ENCODE data around the gene LPP. TPM values are rescaled to one million over a fixed set of nuclear protein-coding genes. Genes with fewer than 3 reads are reported as not detected.

LPP gene
- total RNA-seq, 1 donor from 2014 or later: 222 TPM

- no peak overlapping the region for H2AFZ ChIP-seq (ENCODE audit: low read depth, low read length)
- H3K4me1 ChIP-seq (ENCODE audit: insufficient read depth, low read length): peaks cover 9% of the 10 kb centered on the region
- no peak for DNase-seq (ENCODE audit: low read depth)
- TF ChIP-seq EZH2 (IDR thresholded peaks at IDR 0.05; ENCODE audit: insufficient read depth, low read length): no peak
- TF ChIP-seq, protein P1, sequence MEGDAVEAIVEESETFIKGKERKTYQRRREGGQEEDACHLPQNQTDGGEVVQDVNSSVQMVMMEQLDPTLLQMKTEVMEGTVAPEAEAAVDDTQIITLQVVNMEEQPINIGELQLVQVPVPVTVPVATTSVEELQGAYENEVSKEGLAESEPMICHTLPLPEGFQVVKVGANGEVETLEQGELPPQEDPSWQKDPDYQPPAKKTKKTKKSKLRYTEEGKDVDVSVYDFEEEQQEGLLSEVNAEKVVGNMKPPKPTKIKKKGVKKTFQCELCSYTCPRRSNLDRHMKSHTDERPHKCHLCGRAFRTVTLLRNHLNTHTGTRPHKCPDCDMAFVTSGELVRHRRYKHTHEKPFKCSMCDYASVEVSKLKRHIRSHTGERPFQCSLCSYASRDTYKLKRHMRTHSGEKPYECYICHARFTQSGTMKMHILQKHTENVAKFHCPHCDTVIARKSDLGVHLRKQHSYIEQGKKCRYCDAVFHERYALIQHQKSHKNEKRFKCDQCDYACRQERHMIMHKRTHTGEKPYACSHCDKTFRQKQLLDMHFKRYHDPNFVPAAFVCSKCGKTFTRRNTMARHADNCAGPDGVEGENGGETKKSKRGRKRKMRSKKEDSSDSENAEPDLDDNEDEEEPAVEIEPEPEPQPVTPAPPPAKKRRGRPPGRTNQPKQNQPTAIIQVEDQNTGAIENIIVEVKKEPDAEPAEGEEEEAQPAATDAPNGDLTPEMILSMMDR (IDR thresholded peaks at IDR 0.05; ENCODE audit: insufficient read depth, low read depth, low read length): no peak
- no peak overlapping the region for H3K4me2 ChIP-seq (ENCODE audit: low read length)
- no peaks in the 10 kb centered on the region for H3K36me3 ChIP-seq (ENCODE audit: insufficient read depth, low read length)
- Mint-ChIP-seq H3K4me3 (ENCODE audit: unreplicated experiment) (no peak overlapping the region), H3K4me1 (ENCODE audit: low read depth, unreplicated experiment) (peaks cover 14% of the 10 kb centered on the region), H3K27me3 (ENCODE audit: low read depth, unreplicated experiment) (no peaks in the 10 kb centered on the region), H3K36me3 (ENCODE audit: low read depth, unreplicated experiment) (peaks cover 17% of the 10 kb centered on the region), H3K27ac (ENCODE audit: unreplicated experiment) (no peak overlapping the region), H3K9me3 (ENCODE audit: unreplicated experiment) (no peaks in the 10 kb centered on the region)
- no peaks in the 10 kb centered on the region for H3K27me3 ChIP-seq (ENCODE audit: insufficient read depth, low read length)
- H3K9me3 ChIP-seq (ENCODE audit: insufficient read depth, low read depth, low read length): no peaks in the 10 kb centered on the region
- peaks cover 33% of the 10 kb centered on the region for H4K20me1 ChIP-seq (ENCODE audit: insufficient read depth, low read length)
- H3K4me3 ChIP-seq (ENCODE audit: insufficient read depth, low read depth, low read length): no peak overlapping the region
- H3K9ac ChIP-seq (ENCODE audit: low read length): no peak overlapping the region
- FAIRE-seq: no peak
- H3K79me2 ChIP-seq (ENCODE audit: insufficient read depth, low read length): peaks cover 62% of the 10 kb centered on the region
- H3K27ac ChIP-seq (ENCODE audit: low read depth, low read length): no peak overlapping the region
Observed at GRCh38 chr3:188542196-188542595, 388.2 kb downstream of the LPP start.

GRCh38 chr3:188544012-188544411 lies 390.1 kb downstream of the LPP start:
- Histone ChIP-seq H3K9ac (ENCODE audit: low read length) (no peak overlapping the region), H2AFZ (ENCODE audit: low read depth, low read length) (no peak overlapping the region), H3K9me3 (ENCODE audit: insufficient read depth, low read depth, low read length) (no peaks in the 10 kb centered on the region), H3K4me3 (ENCODE audit: insufficient read depth, low read depth, low read length) (no peak overlapping the region), H4K20me1 (ENCODE audit: insufficient read depth, low read length) (peaks cover 33% of the 10 kb centered on the region), H3K79me2 (ENCODE audit: insufficient read depth, low read length) (peaks cover 69% of the 10 kb centered on the region), H3K36me3 (ENCODE audit: insufficient read depth, low read length) (peaks cover 5% of the 10 kb centered on the region), H3K4me1 (ENCODE audit: insufficient read depth, low read length) (peaks cover 12% of the 10 kb centered on the region), H3K27ac (ENCODE audit: low read depth, low read length) (no peak overlapping the region), H3K4me2 (ENCODE audit: low read length) (no peak overlapping the region), H3K27me3 (ENCODE audit: insufficient read depth, low read length) (no peaks in the 10 kb centered on the region)
- Mint-ChIP-seq H3K4me3 (ENCODE audit: unreplicated experiment) (no peak overlapping the region), H3K36me3 (ENCODE audit: low read depth, unreplicated experiment) (peaks cover 15% of the 10 kb centered on the region), H3K9me3 (ENCODE audit: unreplicated experiment) (no peaks in the 10 kb centered on the region), H3K27me3 (ENCODE audit: low read depth, unreplicated experiment) (no peaks in the 10 kb centered on the region), H3K27ac (ENCODE audit: unreplicated experiment) (no peak overlapping the region), H3K4me1 (ENCODE audit: low read depth, unreplicated experiment) (peaks cover 21% of the 10 kb centered on the region)
- FAIRE-seq (no peak), DNase-seq (ENCODE audit: low read depth) (no peak)
- TF ChIP-seq EZH2 (IDR thresholded peaks at IDR 0.05; ENCODE audit: insufficient read depth, low read length): no peak
- TF ChIP-seq, protein P1 (IDR thresholded peaks at IDR 0.05; ENCODE audit: insufficient read depth, low read depth, low read length): no peak

DNA sequence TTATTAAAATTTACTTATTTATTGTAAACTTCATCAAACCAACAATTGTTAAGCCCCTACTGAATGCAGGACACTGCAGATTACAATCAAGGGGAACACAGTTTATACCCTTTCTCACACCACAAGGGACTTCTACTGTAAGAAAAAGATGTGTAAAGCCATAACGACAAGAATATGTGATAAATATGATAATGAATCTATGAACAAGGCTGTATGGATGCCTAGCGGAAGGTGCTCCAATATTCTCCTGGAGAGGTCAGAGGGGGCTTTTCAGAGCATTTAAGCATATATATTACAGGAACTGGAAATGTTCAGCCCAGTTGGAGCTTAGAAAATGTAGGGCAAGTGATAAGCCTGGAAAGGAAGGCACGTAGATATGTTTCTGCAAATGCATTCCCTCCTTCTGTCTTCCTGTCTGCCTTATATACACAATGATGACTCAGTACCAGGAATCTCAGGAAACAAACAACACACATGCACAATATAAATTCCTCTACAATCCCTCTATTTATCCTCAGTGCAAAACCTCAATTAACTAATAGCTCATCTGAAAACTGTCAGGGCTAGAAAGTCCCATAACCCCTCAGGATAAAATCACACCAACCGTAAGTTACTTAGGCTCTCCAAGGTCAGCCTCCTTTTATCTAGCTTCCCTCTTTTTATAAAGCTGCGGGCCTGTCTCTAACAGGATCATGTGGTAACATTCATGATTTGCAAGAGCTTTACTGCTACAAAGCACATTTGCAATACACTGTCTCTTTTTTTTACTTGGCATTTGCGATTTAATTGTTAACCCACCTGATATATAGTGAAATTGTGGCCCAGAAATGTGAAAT lies 393.1 kb downstream of the LPP start:
- FAIRE-seq: peak; percentile 93
- Histone ChIP-seq H3K4me2 (ENCODE audit: low read length) (peak overlapping the region; percentile 43), H3K9ac (ENCODE audit: low read length) (no peak overlapping the region), H3K4me1 (ENCODE audit: insufficient read depth, low read length) (peaks cover 10% of the 10 kb centered on the region), H3K27me3 (ENCODE audit: insufficient read depth, low read length) (no peaks in the 10 kb centered on the region), H3K4me3 (ENCODE audit: insufficient read depth, low read depth, low read length) (no peak overlapping the region), H3K79me2 (ENCODE audit: insufficient read depth, low read length) (peaks cover 59% of the 10 kb centered on the region), H3K36me3 (ENCODE audit: insufficient read depth, low read length) (peaks cover 5% of the 10 kb centered on the region), H4K20me1 (ENCODE audit: insufficient read depth, low read length) (peaks cover 22% of the 10 kb centered on the region), H3K9me3 (ENCODE audit: insufficient read depth, low read depth, low read length) (no peaks in the 10 kb centered on the region), H2AFZ (ENCODE audit: low read depth, low read length) (no peak overlapping the region), H3K27ac (ENCODE audit: low read depth, low read length) (peak overlapping the region; percentile 13)
- DNase-seq (ENCODE audit: low read depth): peak; percentile 70
- Mint-ChIP-seq H3K4me1 (ENCODE audit: low read depth, unreplicated experiment) (peaks cover 12% of the 10 kb centered on the region), H3K4me3 (ENCODE audit: unreplicated experiment) (no peak overlapping the region), H3K27me3 (ENCODE audit: low read depth, unreplicated experiment) (no peaks in the 10 kb centered on the region), H3K27ac (ENCODE audit: unreplicated experiment) (peak overlapping the region; percentile 74), H3K9me3 (ENCODE audit: unreplicated experiment) (no peaks in the 10 kb centered on the region), H3K36me3 (ENCODE audit: low read depth, unreplicated experiment) (peaks cover 14% of the 10 kb centered on the region)
- TF ChIP-seq, protein P1 (IDR thresholded peaks at IDR 0.05; ENCODE audit: insufficient read depth, low read depth, low read length): no peak
- TF ChIP-seq EZH2 (IDR thresholded peaks at IDR 0.05; ENCODE audit: insufficient read depth, low read length): no peak
